ENCODE measurements around the gene OR4D10. TPM values are rescaled to one million over a fixed set of nuclear protein-coding genes. Genes with fewer than 3 reads are reported as not detected.

The OR4D10 gene
- total RNA-seq, 2 experiments from 2014 or later: not detected

Other genes with a start within 250 kb of the OR4D10 start
- gene OR5AN1, start 114.4 kb upstream of the OR4D10 start, total RNA-seq (2014; rRNA removed; shearing (Covaris generic)): not detected in 2 replicates
- gene OR5AN1, start 114.4 kb upstream of the OR4D10 start, total RNA-seq (2022): not detected in 2 replicates
- gene OR5A2, start 46.9 kb upstream of the OR4D10 start, total RNA-seq (2014; rRNA removed; shearing (Covaris generic)): not detected in 2 replicates
- not detected in 2 replicates for gene OR5A2, start 46.9 kb upstream of the OR4D10 start, total RNA-seq (2022)
- not detected in 2 replicates for gene OR5A1, start 36.8 kb upstream of the OR4D10 start, total RNA-seq (2014; rRNA removed; shearing (Covaris generic))
- gene OR5A1, start 36.8 kb upstream of the OR4D10 start, total RNA-seq (2022): not detected in 2 replicates
- gene OR4D6, start 16.4 kb upstream of the OR4D10 start, total RNA-seq (2014; rRNA removed; shearing (Covaris generic)): not detected in 2 replicates
- not detected in 2 replicates for gene OR4D6, start 16.4 kb upstream of the OR4D10 start, total RNA-seq (2022)
- gene OR4D11, start 30.3 kb downstream of the OR4D10 start, total RNA-seq (2014; rRNA removed; shearing (Covaris generic)): not detected in 2 replicates
- gene OR4D11, start 30.3 kb downstream of the OR4D10 start, total RNA-seq (2022): not detected in 2 replicates
- gene OR4D9, start 38.2 kb downstream of the OR4D10 start, total RNA-seq (2014; rRNA removed; shearing (Covaris generic)): not detected in 2 replicates
- gene OR4D9, start 38.2 kb downstream of the OR4D10 start, total RNA-seq (2022): not detected in 2 replicates
- gene OSBP, start 142.5 kb downstream of the OR4D10 start, total RNA-seq (2014; rRNA removed; shearing (Covaris generic)): 16.9 and 19.2 TPM in 2 replicates
- gene OSBP, start 142.5 kb downstream of the OR4D10 start, total RNA-seq (2022): 44.6 and 44.7 TPM in 2 replicates
- gene PATL1, start 195.7 kb downstream of the OR4D10 start, total RNA-seq (2014; rRNA removed; shearing (Covaris generic)): 14.7 and 15.2 TPM in 2 replicates
- 46.3 TPM in 2 replicates for gene PATL1, start 195.7 kb downstream of the OR4D10 start, total RNA-seq (2022)
- not detected in 2 replicates for gene OR10V1, start 240.5 kb downstream of the OR4D10 start, total RNA-seq (2014; rRNA removed; shearing (Covaris generic))
- not detected in 2 replicates for gene OR10V1, start 240.5 kb downstream of the OR4D10 start, total RNA-seq (2022)